Sigmoid colon (tissue), 4 donors: ENCODE measurements around the gene BICC1.

ENCODE experiments used
- CTCF ChIP-seq, 4 experiments: fragments of 450-650 bp in 3 of 4; fragments of 200-600 bp in 1 of 4; IDR thresholded peaks; one replicate each; pipeline ENCODE4 v1.5.1; 2016 to 2019; ENCODE audit warnings: antibody characterized with exemption in 4 of 4, mild to moderate bottlenecking in 3 of 4, moderate library complexity in 2 of 4
- POLR2AphosphoS5 ChIP-seq, 4 donors: sonication (generic); formaldehyde crosslinking; IDR thresholded peaks; one replicate each; pipeline ENCODE4 v1.6.1; 2017; ENCODE audit warnings: antibody characterized with exemption in 4 of 4

- no peak for TF ChIP-seq CTCF (IDR thresholded peaks at IDR 0.05)
- no peak for TF ChIP-seq POLR2AphosphoS5 (IDR thresholded peaks at IDR 0.05)
Measured at GRCh38 chr10:58651040-58651439, 138.4 kb downstream of the BICC1 start.
